GM21360 (cell line): ENCODE measurements around the gene FOXI1.

Experiments
- ATAC-seq: cut with Tn5 transposase; IDR thresholded peaks from one replicate; pipeline ENCODE4 v1.9.1; 2021; ENCODE audit warnings: mild to moderate bottlenecking, moderate library complexity; ENCODE audit not compliant: unreplicated experiment

FOXI1 gene

GRCh38 chr5:170149206-170149515 lies 43.5 kb downstream of the FOXI1 start:
- no peak for ATAC-seq

GRCh38 chr5:170150713-170151096 lies 45.0 kb downstream of the FOXI1 start:
- no peak for ATAC-seq

GRCh38 chr5:170151097-170151831 lies 45.6 kb downstream of the FOXI1 start:
- no peak for ATAC-seq

- no peak for ATAC-seq
These were observed 47.1 kb downstream of the FOXI1 start for GRCh38 chr5:170152767-170153166.

- no peak for ATAC-seq
These were observed 48.6 kb downstream of the FOXI1 start for GRCh38 chr5:170154297-170154696.

GRCh38 chr5:170154744-170155143 lies 49.0 kb downstream of the FOXI1 start:
- ATAC-seq = no peak

- ATAC-seq = no peak
These were observed 50.1 kb downstream of the FOXI1 start for GRCh38 chr5:170155771-170156170.

- no peak for ATAC-seq
These were observed 53.5 kb downstream of the FOXI1 start for GRCh38 chr5:170159101-170159698.
